NCI-H2196 (cell line): Measurements from ENCODE around the gene RAB10.
"Not testable (repeated sequence)": the region's sequence is repeated elsewhere in the genome, so short reads cannot be mapped to it uniquely, and the experiment has no call there.

Experiments
- DNase-seq: peaks from one replicate; lab custom pipeline; 2025; ENCODE audit not compliant: unreplicated experiment; lab: John Stamatoyannopoulos, UW

The RAB10 gene

GRCh38 chr2:26144953-26145680, 111.2 kb downstream of the RAB10 start:
- peak; percentile 47 for DNase-seq

DNA sequence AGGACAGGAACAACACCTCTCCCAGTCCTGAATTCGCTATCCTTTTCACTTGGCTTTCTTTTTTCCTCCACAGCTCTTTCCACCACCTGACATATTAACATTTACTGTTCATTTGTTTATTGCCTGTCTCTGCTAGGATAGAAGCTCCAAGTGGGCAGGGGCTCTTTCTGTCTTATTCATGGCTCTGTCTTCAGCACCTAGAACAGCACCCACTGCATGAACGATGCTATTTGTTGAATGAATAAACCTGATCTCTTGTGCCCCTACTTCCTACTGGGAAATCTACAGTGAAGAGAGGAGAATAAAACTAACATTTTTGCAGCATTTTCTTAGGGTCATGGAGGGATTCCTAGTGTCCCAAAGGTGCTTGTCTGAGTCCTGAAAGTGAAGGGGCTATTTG, 114.6 kb downstream of the RAB10 start:
- no peak for DNase-seq

DNA sequence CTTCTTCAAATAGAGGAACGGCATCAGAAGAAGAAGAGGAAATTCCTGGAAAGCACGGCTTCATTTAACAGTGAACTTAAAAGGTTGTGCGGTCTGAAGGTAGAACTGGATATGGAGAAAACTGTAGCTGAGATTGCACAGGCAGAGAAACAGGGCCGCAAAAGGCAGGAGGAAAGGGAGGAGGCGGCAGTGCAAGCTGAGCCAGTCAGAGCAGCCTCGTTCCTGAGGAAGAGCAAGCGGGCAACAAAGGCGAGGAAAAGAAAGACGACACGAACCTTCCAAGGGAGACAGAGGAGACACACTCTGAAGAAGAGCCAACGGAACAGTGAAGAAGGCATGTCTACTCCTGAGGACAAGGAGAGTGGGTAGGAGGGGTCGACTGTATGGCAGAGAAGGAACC, 116.4 kb downstream of the RAB10 start:
- DNase-seq: no peak

DNA sequence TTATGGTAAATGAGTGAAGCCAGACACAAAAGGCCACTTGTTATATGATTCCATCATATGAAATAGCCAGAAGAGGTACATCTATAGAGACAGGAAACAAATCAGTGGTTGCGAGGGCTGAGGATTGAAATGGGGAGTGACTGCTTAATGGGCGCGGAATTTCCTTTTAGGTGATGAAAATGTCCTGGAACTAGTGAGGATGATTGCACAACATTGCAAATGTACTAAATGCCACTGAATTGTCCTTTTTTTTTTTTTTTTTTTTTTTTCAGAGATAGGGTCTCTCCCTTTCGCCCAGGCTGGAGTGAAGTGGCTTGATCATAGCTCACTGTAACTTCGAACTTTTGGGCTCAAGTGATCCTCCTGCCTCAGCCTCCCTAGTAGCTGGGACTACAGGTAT, 123.7 kb downstream of the RAB10 start:
- DNase-seq: no peak

- DNase-seq: no peak
Measured at GRCh38 chr2:26161926-26162325, 128.0 kb downstream of the RAB10 start.

GRCh38 chr2:26162963-26163362, 129.1 kb downstream of the RAB10 start:
- DNase-seq: no peak

DNA sequence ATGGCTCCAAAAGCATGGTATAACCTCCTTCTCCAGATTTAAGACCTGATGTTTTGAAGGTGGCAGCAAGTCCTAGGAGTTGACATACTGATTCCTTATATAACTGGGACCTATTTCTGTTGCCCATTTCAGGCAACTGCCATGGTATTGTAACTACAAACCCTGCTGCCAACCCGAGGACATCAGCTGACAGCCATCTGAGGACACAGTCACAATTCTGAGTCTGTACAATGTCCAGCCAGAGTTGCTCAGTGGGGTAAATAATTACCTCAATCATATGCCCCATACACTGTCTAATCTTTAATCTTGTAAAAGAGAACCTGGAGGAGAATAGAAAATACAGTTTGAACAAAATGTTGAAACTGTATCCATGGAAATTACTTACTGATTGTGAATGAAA, 130.3 kb downstream of the RAB10 start:
- DNase-seq: no peak

DNA sequence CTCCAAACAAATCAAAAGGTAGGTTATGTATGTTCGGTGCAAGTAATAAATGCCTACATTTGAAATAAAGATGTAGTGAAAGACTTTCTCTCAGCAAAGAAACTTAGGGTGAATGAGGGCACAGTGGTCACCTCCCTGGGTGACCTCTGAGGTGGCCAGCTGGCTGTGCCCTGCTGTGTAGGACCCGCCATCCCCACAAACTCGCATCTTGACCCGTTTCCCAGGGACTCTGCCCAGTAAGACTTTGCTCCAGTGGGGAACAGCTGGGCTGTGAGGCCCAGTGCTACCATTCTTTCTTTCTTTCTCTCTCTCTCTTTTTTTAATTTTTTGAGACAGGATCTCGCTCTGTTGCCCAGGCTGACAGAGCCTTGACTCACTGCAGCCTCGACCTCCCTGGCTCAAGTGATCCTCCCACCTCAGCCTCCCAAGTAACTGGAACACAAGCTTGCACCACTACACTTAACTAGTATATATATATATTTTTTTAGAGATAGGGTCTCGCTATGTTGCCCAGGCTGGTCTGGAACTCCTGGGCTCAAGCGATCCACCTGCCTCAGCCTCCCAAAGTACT, 130.8 kb downstream of the RAB10 start:
- DNase-seq: no peak

DNA sequence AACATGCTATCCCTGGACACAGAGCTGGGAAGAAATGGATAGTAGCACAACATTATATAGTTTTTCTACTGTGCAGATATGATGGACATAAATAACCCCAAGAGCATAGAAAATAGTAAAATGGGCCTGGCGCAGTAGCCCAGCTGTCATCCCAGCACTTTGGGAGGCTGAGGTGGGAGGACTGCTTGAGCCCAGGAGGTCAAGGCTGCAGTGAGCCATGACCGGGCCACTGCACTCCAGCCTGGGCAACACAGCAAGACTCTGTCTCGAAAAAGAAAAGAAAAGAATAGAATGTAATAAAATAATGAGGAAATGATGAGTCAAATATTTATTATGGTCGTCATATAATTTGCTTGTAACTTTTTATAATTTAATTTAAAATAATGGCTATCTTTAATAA, 131.5 kb downstream of the RAB10 start:
- DNase-seq: no peak

GRCh38 chr2:26166541-26166940, 132.7 kb downstream of the RAB10 start:
- not testable (repeated sequence) for DNase-seq

- no peak for DNase-seq
Measured at GRCh38 chr2:26168785-26169184, 134.9 kb downstream of the RAB10 start.

- no peak for DNase-seq
Measured at GRCh38 chr2:26169226-26169625, 135.3 kb downstream of the RAB10 start.

DNA sequence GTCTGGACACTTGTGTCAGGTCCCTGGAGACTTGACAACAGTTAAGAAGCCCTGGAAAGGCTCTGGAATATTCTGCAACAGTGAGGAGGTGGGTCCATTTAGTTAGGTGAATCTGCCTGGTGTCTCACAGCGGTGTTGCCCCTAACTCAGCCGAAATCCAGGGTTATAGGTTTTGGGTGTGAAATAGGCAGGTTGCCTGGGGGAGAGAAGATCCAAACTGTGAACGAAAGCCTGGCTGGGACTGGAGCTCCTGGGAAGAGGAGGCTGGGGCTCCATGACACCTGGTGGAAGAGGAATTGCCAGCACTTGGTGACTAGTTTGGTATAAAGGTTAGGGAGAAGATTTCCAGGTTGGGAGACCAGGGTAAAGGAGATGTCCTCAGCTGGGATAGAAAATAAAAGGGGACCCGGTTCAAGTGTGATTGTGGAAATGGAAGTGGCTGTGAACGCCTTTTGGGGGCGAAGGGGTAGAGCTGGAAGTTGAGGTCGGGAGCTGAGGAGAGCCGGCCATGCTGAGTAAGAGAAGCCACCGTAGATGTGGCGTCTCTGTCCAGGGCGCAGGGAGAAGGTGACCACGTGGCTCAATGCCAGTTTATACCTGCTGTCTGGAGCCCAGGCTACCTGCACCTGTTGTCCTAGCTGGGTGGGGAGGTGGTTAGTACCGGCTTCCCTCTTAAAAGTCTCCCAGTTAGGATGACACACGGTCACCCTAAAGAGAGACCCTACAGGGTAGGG, 136.0 kb downstream of the RAB10 start:
- DNase-seq: no peak

DNA sequence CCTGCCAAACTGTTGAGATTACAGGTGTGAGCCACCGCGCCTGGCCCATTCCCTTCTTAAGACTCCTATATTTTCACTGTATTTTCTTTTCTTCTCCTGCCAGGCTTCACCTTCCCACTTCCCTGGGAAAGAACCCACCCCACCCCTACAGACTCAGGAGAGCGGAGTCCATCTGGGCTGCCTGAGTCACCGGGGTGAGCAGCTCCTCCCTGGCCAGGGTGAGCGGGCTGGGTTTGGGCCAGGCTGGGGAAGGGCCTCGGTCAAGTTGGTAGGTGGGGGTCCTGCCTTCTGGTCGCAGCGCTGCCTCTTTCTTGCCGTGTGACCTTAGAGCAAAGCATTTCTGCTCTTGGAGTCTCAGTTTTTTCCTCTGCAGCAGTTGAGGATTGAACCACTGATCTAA, 136.9 kb downstream of the RAB10 start:
- DNase-seq: no peak

- no peak for DNase-seq
Measured at GRCh38 chr2:26172189-26172870, 138.4 kb downstream of the RAB10 start.

DNA sequence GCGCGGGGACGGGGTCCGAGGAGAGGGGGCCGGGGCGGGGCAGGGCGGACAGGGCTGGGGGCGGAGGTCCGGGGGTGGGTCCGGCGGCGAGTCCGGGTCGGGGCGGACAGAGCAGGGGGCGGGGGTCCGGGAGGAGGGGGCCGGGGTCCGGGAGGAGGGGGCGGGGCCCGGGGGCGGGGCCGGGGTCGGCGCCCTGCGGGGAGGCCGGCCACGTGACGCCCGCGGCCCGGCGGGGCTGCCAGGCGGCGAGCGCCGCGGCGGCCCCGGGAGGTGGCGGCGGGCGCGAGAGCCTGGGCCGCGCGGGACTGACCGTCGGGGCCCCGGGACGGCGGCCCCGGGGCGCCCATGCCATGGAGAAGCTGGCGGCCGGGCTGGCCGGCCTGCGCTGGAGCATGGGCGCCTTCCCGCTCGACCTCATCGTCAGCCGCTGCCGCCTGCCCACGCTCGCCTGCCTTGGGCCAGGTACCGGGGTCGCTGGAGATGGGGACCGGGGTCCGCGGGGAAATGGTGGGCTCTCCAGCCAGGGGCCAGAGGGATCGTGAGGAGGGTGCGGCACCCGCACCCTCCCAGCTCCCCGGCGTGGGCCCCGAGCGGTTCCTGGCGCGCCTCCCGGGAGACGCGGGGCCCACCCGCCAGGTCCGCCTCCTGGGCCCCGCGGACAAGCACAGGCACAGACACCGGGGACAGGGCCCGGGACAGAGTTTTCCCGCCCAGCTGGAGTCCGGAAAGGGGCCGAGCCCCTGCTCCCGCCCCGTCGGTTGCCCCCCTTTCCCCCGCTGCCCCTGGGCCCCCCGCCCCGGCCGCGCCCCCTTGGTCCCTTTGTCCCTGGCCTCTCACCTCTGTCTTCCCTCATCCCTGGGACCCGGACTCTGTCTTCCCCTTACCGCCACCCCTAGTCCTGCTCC, 139.2 kb downstream of the RAB10 start, which contains the start of gene GAREM2:
TSS of gene GAREM2 (plus strand) at position 218 of the 905 bp plus-strand sequence. CDS start at position 351, 133 bp downstream.
- no peak for DNase-seq

DNA sequence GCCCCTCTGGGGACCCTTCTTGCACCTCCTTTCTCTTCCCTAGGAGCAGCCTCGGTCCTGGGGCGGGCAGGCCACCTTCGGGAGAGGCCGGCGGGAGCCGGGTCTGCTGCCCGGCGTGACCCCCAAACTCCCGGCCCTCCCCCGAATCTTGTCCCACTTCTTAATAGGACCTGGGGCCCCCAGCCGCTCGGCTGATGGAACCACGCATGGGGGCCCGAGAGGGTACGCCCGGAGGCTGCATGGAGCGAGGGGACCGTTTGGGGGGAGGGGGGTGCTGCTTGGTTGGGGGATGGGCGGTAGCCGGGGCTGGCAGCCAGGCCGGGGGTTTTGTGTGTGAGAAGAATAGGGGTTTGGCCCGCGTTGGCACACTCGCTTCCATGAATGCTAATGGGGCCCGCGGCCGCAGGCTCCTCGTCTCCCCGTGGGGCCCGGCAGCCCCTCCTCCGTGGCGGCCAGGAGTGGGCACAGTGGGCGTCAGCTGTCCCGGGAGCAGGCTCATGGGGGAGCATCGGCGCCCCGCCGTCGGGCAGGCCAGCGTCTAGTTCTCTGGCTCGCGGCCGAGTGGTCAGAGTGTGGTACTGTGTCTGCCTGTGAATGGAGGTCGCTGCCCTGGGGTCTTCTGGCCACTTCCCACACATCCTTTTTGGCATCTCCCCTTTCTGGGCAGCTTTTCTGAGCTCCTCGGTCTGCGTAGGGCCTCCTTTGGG, 140.0 kb downstream of the RAB10 start:
- no peak for DNase-seq

GRCh38 chr2:26174691-26175465, 141.0 kb downstream of the RAB10 start:
- DNase-seq: no peak
